HG03045 (cell line): ENCODE results near the gene FGD2.

Experiments used
- ATAC-seq: cut with Tn5 transposase; IDR thresholded peaks from one replicate; pipeline ENCODE4 v1.9.1; 2021; ENCODE audit warnings: mild to moderate bottlenecking, moderate library complexity; ENCODE audit not compliant: unreplicated experiment

Gene FGD2

GRCh38 chr6:37016995-37017394 is 11.5 kb downstream of the FGD2 start:
- ATAC-seq = no peak

- ATAC-seq = no peak
These were observed 12.2 kb downstream of the FGD2 start for GRCh38 chr6:37017606-37018197.

GRCh38 chr6:37018198-37019064 is 13.0 kb downstream of the FGD2 start:
- ATAC-seq = peak; percentile 89

- ATAC-seq = no peak
These were observed 13.6 kb downstream of the FGD2 start for GRCh38 chr6:37019065-37019450.

- ATAC-seq = no peak
These were observed 14.9 kb downstream of the FGD2 start for GRCh38 chr6:37020381-37020780.

- ATAC-seq = no peak
These were observed 15.4 kb downstream of the FGD2 start for GRCh38 chr6:37020812-37021211.

GRCh38 chr6:37021356-37022129 is 16.1 kb downstream of the FGD2 start:
- no peak for ATAC-seq

- no peak for ATAC-seq
These were observed 16.8 kb downstream of the FGD2 start for GRCh38 chr6:37022135-37022863.

GRCh38 chr6:37024656-37025337 is 19.3 kb downstream of the FGD2 start:
- no peak for ATAC-seq

GRCh38 chr6:37025621-37026466 is 20.4 kb downstream of the FGD2 start:
- ATAC-seq = no peak

GRCh38 chr6:37027036-37027720 is 21.7 kb downstream of the FGD2 start:
- ATAC-seq = no peak

- no peak for ATAC-seq
These were observed 22.5 kb downstream of the FGD2 start for GRCh38 chr6:37027811-37028469.

GRCh38 chr6:37029249-37029971 is 24.0 kb downstream of the FGD2 start:
- no peak for ATAC-seq

GRCh38 chr6:37030599-37030998 is 25.1 kb downstream of the FGD2 start:
- ATAC-seq = no peak

GRCh38 chr6:37032239-37032638 is 26.8 kb downstream of the FGD2 start:
- ATAC-seq = no peak

- ATAC-seq = no peak
These were observed 27.8 kb downstream of the FGD2 start for GRCh38 chr6:37033255-37033654.

GRCh38 chr6:37033819-37034795 is 28.7 kb downstream of the FGD2 start:
- no peak for ATAC-seq
